ENCODE measurements around the gene TMEM184C.

DNA sequence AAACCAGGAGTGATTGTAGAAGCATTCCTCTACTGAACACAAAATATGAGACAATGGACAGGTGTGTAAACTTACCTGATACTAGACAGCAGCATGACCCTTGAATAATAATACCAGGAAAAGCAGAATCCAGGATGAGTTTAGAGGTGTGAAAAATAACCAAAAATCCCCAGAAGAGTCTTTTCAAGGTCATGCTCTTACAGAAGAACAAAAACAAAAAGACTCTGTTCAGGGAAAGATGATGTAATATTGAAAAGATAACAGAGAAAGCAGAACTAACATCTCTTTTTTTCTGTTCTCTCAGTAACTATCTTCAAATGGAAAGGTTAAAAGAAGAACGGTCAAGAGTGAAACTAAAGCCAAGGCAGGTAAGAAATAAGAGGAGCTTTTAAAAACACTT lies 100.7 kb downstream of the TMEM184C start:
- no peak for TF ChIP-seq ZFP3 (CRISPR knock-in tag; IDR thresholded peaks at IDR 0.05)
- TF ChIP-seq, protein P1, sequence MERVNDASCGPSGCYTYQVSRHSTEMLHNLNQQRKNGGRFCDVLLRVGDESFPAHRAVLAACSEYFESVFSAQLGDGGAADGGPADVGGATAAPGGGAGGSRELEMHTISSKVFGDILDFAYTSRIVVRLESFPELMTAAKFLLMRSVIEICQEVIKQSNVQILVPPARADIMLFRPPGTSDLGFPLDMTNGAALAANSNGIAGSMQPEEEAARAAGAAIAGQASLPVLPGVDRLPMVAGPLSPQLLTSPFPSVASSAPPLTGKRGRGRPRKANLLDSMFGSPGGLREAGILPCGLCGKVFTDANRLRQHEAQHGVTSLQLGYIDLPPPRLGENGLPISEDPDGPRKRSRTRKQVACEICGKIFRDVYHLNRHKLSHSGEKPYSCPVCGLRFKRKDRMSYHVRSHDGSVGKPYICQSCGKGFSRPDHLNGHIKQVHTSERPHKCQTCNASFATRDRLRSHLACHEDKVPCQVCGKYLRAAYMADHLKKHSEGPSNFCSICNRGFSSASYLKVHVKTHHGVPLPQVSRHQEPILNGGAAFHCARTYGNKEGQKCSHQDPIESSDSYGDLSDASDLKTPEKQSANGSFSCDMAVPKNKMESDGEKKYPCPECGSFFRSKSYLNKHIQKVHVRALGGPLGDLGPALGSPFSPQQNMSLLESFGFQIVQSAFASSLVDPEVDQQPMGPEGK (CRISPR knock-in tag; IDR thresholded peaks at IDR 0.05; ENCODE audit: borderline replicate concordance): no peak
- no peak for TF ChIP-seq ZNF8 (CRISPR knock-in tag; IDR thresholded peaks at IDR 0.05)
- no peak for TF ChIP-seq ZFP30 (CRISPR knock-in tag; IDR thresholded peaks at IDR 0.05)
- TF ChIP-seq ZNF565 (CRISPR knock-in tag; conservative IDR thresholded peaks at IDR 0.05; ENCODE audit: low read depth): no peak
- no peak for TF ChIP-seq TCF4 (CRISPR knock-in tag; IDR thresholded peaks at IDR 0.05; ENCODE audit: borderline replicate concordance)
